K562 (cell line): Measurements from ENCODE around the gene SCAPER. TPM values are rescaled to one million over a fixed set of nuclear protein-coding genes. Genes with fewer than 3 reads are reported as not detected.
A peak's percentile ranks its signal among the peaks of the same experiment; 100 is the strongest.

ENCODE experiments used
- ATAC-seq: fragments of 200-7000 bp; cut with Tn5 transposase; 3 replicates; pipeline ENCODE4 v1.9.1; 2020; ENCODE audit warnings: moderate library complexity
- BruUV-seq: library from RNA; stranded (reverse); fragments of 400-500 nt; replicated peaks from 2 replicates; lab custom pipeline; 2021; lab: Mats Ljungman, UMichigan
- CTCF ChIA-PET: fragments of 300-600 bp; formaldehyde crosslinking; extraction: SDS; loops from one replicate; lab custom pipeline; 2021; ENCODE audit warnings: low intra/inter-chr PET ratio; lab: Yijun Ruan, JAX
- POLR2A ChIA-PET: fragments of 300-600, 350-650 bp; sonication (Branson Sonifier 250); formaldehyde crosslinking; extraction: SDS; loops from one replicate; lab custom pipeline; 2021; ENCODE audit warnings: antibody characterized with exemption, inconsistent platforms; lab: Yijun Ruan, JAX
- DNase-seq, 4 experiments: peaks; one replicate each; pipeline versions ENCODE4 v3.0.0 to v3.0.0-alpha.2; 2011 to 2018; ENCODE audit warnings: low spot score in 3 of 4, mixed read lengths in 3 of 4; ENCODE audit errors: extremely low read depth in 1 of 4
- FAIRE-seq: peaks from 2 replicates; lab custom pipeline; 2011; peaks lifted over from hg19 to GRCh38; lab: Jason Lieb, UNC
- H2AFZ ChIP-seq: 2 replicates; pipeline ENCODE4 v1.6.0; 2011; ENCODE audit warnings: low read depth, low read length, control low read depth, inconsistent platforms
- H3K27ac ChIP-seq: fragments of 200-600 bp; 3 replicates; pipeline ENCODE4 v1.8.0; 2011; ENCODE audit warnings: low read depth, mild to moderate bottlenecking, control low read depth, inconsistent platforms, low read length, moderate library complexity, mixed read lengths; ENCODE audit errors: extremely low read depth
- H3K27me3 ChIP-seq, 2 experiments: fragments of 300-600 bp in 1 of 2; 2 replicates in 1 of 2; 3 replicates in 1 of 2; pipeline versions ENCODE4 v1.6.0 to v1.8.0; 2011; ENCODE audit warnings: inconsistent platforms in 2 of 2, low read length in 2 of 2, mild to moderate bottlenecking in 1 of 2, mixed read lengths in 1 of 2, moderate library complexity in 1 of 2; ENCODE audit not compliant: control insufficient read depth in 2 of 2, insufficient read depth in 2 of 2
- H3K36me3 ChIP-seq: fragments of 300-600 bp; 3 replicates; pipeline ENCODE4 v1.8.0; 2011; ENCODE audit warnings: mild to moderate bottlenecking, low read length, inconsistent platforms; ENCODE audit not compliant: control insufficient read depth, insufficient read depth
- H3K4me1 ChIP-seq, 2 experiments: fragments of 200-600 bp in 1 of 2; replicated peaks in 1 of 2; 2 replicates in 1 of 2; 3 replicates in 1 of 2; pipeline versions ENCODE4 v1.5.1 to v1.8.0; 2011; ENCODE audit warnings: inconsistent platforms in 2 of 2, low read length in 2 of 2, mild to moderate bottlenecking in 1 of 2, mixed read lengths in 1 of 2, moderate library complexity in 1 of 2; ENCODE audit not compliant: control insufficient read depth in 2 of 2, insufficient read depth in 2 of 2
- H3K4me2 ChIP-seq: 2 replicates; pipeline ENCODE4 v1.6.1; 2011; ENCODE audit warnings: low read length, control low read depth, inconsistent platforms, mixed read lengths; ENCODE audit not compliant: insufficient read depth
- H3K4me3 ChIP-seq: fragments of 200-600 bp; sonication (generic), shearing (Covaris generic); 2 replicates; pipeline ENCODE4 v1.5.1; 2016; ENCODE audit warnings: control low read depth, inconsistent platforms
- H3K79me2 ChIP-seq: fragments of 200-600 bp; 3 replicates; pipeline ENCODE4 v1.8.0; 2011; ENCODE audit warnings: low read length, inconsistent platforms; ENCODE audit not compliant: control insufficient read depth, insufficient read depth
- H3K9ac ChIP-seq, 2 experiments: 2 replicates each; pipeline versions ENCODE4 v1.6.0 to v1.6.1; 2011; ENCODE audit warnings: low read depth in 2 of 2, low read length in 2 of 2, control low read depth in 1 of 2, inconsistent platforms in 1 of 2, mild to moderate bottlenecking in 1 of 2, mixed read lengths in 1 of 2; ENCODE audit not compliant: insufficient read depth in 1 of 2
- H3K9me1 ChIP-seq: one replicate; pipeline ENCODE4 v1.6.0; 2011; ENCODE audit warnings: inconsistent platforms, mild to moderate bottlenecking, low read length, moderate library complexity; ENCODE audit not compliant: control insufficient read depth, insufficient read depth
- H3K9me3 ChIP-seq: replicated peaks from 2 replicates; pipeline ENCODE4 v1.5.1; 2011; ENCODE audit warnings: low read depth, low read length, inconsistent platforms; ENCODE audit not compliant: control insufficient read depth, insufficient read depth
- H4K20me1 ChIP-seq: replicated peaks from 2 replicates; pipeline ENCODE4 v1.6.1; 2011; ENCODE audit warnings: low read length, inconsistent platforms, mixed read lengths; ENCODE audit not compliant: control insufficient read depth, insufficient read depth
- BDP1 ChIP-seq: IDR thresholded peaks from 3 replicates; pipeline ENCODE4 v1.6.1; 2011; ENCODE audit not compliant: insufficient read length, insufficient read depth
- CBX3 ChIP-seq, 2 experiments: IDR thresholded peaks; 1 replicate in 1 of 2; 2 replicates in 1 of 2; pipeline ENCODE4 v1.6.1; 2012; ENCODE audit warnings: inconsistent platforms in 2 of 2, low read length in 2 of 2, borderline replicate concordance in 1 of 2, control low read depth in 1 of 2
- CSDE1 ChIP-seq, 2 experiments: fragments of 450-650 bp; IDR thresholded peaks; 2 replicates each; pipeline ENCODE4 v1.6.1; 2016; ENCODE audit warnings: mild to moderate bottlenecking in 1 of 2
- FOXM1 ChIP-seq, 2 experiments: fragments of 450-650 bp in 1 of 2; sonication (generic) in 1 of 2; formaldehyde crosslinking in 1 of 2; IDR thresholded peaks; 2 replicates each; pipeline versions ENCODE4 v1.6.1 to v1.9.0; 2017 to 2022; ENCODE audit warnings: low read depth in 2 of 2, mild to moderate bottlenecking in 2 of 2, missing genetic modification reagents in 1 of 2, moderate library complexity in 1 of 2
- HMG20B ChIP-seq: fragments of 250-450 bp; sonication (Bioruptor Pico); IDR thresholded peaks from 2 replicates; pipeline ENCODE4 v1.5.0; 2021; ENCODE audit warnings: mild to moderate bottlenecking
- MBD2 ChIP-seq: sonication (generic); IDR thresholded peaks from 2 replicates; pipeline ENCODE4 v1.6.1; 2016; ENCODE audit warnings: low read depth, borderline replicate concordance
- PPARD ChIP-seq: fragments of 250-450 bp; sonication (Bioruptor Pico); IDR thresholded peaks from 2 replicates; pipeline ENCODE4 v1.8.0; 2022; ENCODE audit warnings: inconsistent platforms, mild to moderate bottlenecking, moderate library complexity
- PREB ChIP-seq: sonication (generic); formaldehyde crosslinking; IDR thresholded peaks from 2 replicates; pipeline ENCODE4 v1.8.1; 2023; ENCODE audit warnings: mild to moderate bottlenecking, missing genetic modification reagents
- RBM25 ChIP-seq: fragments of 200-400 bp; formaldehyde crosslinking; IDR thresholded peaks from 2 replicates; pipeline ENCODE4 v1.6.1; 2018; ENCODE audit warnings: low read length, low read depth, moderate library complexity; ENCODE audit not compliant: severe bottlenecking
- SP2 ChIP-seq: IDR thresholded peaks from 2 replicates; pipeline ENCODE4 v1.6.1; 2011; ENCODE audit warnings: mild to moderate bottlenecking, low read depth, low read length, moderate library complexity; ENCODE audit not compliant: poor library complexity, severe bottlenecking; ENCODE audit errors: extremely low read depth
- SPI1 ChIP-seq: IDR thresholded peaks from 2 replicates; pipeline ENCODE4 v1.6.1; 2011; ENCODE audit warnings: low read depth, low read length, control low read depth, borderline replicate concordance
- ZNF124 ChIP-seq: sonication (generic); formaldehyde crosslinking; IDR thresholded peaks from 2 replicates; pipeline ENCODE4 v1.8.1; 2022; ENCODE audit warnings: missing genetic modification reagents
- ZNF134 ChIP-seq: fragments of 250-450 bp; sonication (Bioruptor Pico); conservative IDR thresholded peaks from 2 replicates; pipeline ENCODE4 v1.4.0; 2020
- WGBS: fragments of 100-300 bp; shearing (Covaris generic); methylation state at CpG from one replicate; pipeline ENCODE4 v1.1.6; 2016; ENCODE audit warnings: low coverage, mixed read lengths; ENCODE audit not compliant: insufficient coverage; ENCODE audit errors: missing lambda C conversion rate; 5-methylcytosine and 5-hydroxymethylcytosine counted together
- in situ Hi-C: fragments of 300-500 bp; cut with MboI; formaldehyde crosslinking; loops from 4 replicates; pipeline ENCODE4 v1.15.0; 2018; ENCODE audit warnings: inconsistent platforms, mixed read lengths
- intact Hi-C: fragments of 100-400 bp; cut with micrococcal nuclease; formaldehyde crosslinking; loops from 2 replicates; pipeline ENCODE4 v1.14.2; 2022
- polyA plus RNA-seq, 8 experiments: library from polyadenylated mRNA; depleted of rRNA in 4 of 8; stranded (reverse) in 5 of 8; unstranded in 3 of 8; fragments of >200 nt; fragmentation: Nextera tagmentation in 2 of 8; fragmentation: Illumina TruSeq in 1 of 8; extraction: Ambion mirVana in 2 of 8; extraction: Trizol in 1 of 8; gene quantifications; 2 replicates each; pipeline versions ENCODE4 v1.2.1 to v1.2.3, GENCODE V29; 2011 to 2014; ENCODE audit warnings: inconsistent platforms in 1 of 8, missing spikeins in 1 of 8
- total RNA-seq, 7 experiments: library from RNA; depleted of rRNA in 6 of 7; stranded (reverse); fragments of >200 nt in 6 of 7; fragmentation: Illumina TruSeq in 2 of 7; extraction: Trizol in 2 of 7; gene quantifications; 2 replicates each; pipeline versions ENCODE4 v1.2.1 to v1.2.3, GENCODE V29; 2011 to 2021; ENCODE audit warnings: low replicate concordance in 1 of 7

SCAPER gene
- total and polyA plus RNA-seq, 9 of the 15 experiments (the other 6 are each of a cell fraction or from before 2014, with no cell fraction given) = 1.3 to 5.7 (median 3.2) TPM

- H3K9ac ChIP-seq = no peak overlapping the region
- no peaks in the 10 kb centered on the region for H3K36me3 ChIP-seq
- no peak overlapping the region for H3K4me3 ChIP-seq
- in situ Hi-C loops = no loop called here
- DNase-seq (no peak), FAIRE-seq (no peak), ATAC-seq (no peak)
- ChIA-PET POLR2A (interaction anchor here (1.2 to 1.3 kb wide), 2 partner anchors 8 to 10 kb away, joined by 3 to 4 read pairs; partner anchors contain the start of gene ISL2), CTCF (interaction anchor here (0.6 kb wide), 1 partner anchor 1094 kb away, joined by 4 read pairs; the partner anchor contains the start of gene PEAK1)
- H3K4me1 ChIP-seq = peaks cover 8 to 11% of the 10 kb centered on the region in 2 experiments; a peak in 3 of 5 replicates
- H4K20me1 ChIP-seq = no peaks in the 10 kb centered on the region
- TF ChIP-seq RBM25 = peak; percentile 67
- TF ChIP-seq HMG20B = no peak
- TF ChIP-seq PREB = no peak
- no peak for TF ChIP-seq PPARD (CRISPR knock-in tag)
- peak; percentile 98 for TF ChIP-seq ZNF134
- no peak for TF ChIP-seq CSDE1 (IDR thresholded peaks at IDR 0.05)
- peak; percentile 43; the same call in 1 of the 2 replicates for TF ChIP-seq FOXM1 (IDR thresholded peaks at IDR 0.05; ENCODE audit: low read depth)
- TF ChIP-seq FOXM1 (CRISPR knock-in tag; IDR thresholded peaks at IDR 0.05; ENCODE audit: low read depth) = no peak
- no peak for TF ChIP-seq SPI1
- TF ChIP-seq ZNF124 (CRISPR knock-in tag) = no peak
- no peak for TF ChIP-seq SP2
- no peak for TF ChIP-seq MBD2
- TF ChIP-seq CBX3 (IDR thresholded peaks at IDR 0.05; ENCODE audit: borderline replicate concordance in 1 of 2, low read length in 2 of 2) = no peak
- TF ChIP-seq BDP1 = no peak
- no peaks in the 10 kb centered on the region for H3K79me2 ChIP-seq
- H3K4me2 ChIP-seq = no peak overlapping the region
- no peaks in the 10 kb centered on the region for H3K9me1 ChIP-seq
- no peaks in the 10 kb centered on the region for H3K9me3 ChIP-seq
- intact Hi-C loops = no loop called here
- 7% methylated on average over 2 of the region's 2 CpGs for WGBS
- peaks cover 0 to 2% of the 10 kb centered on the region in 2 experiments; a peak in 1 of 5 replicates for H3K27me3 ChIP-seq
- no TSS peak for BruUV-seq
- H2AFZ ChIP-seq = no peak overlapping the region
- H3K27ac ChIP-seq = no peak overlapping the region
These were observed 579.4 kb downstream of the SCAPER start for GRCh38 chr15:76325704-76326103.
